SK-N-SH treated with all-trans-retinoic acid at 6 μM for 48 hours (cell line): Measurements from ENCODE around the gene BBS1.

Source experiments
- ATAC-seq: fragments of 200-7000 bp; cut with Tn5 transposase; 3 replicates; pipeline ENCODE4 v1.9.1; 2020; ENCODE audit warnings: mild to moderate bottlenecking, moderate library complexity
- ARNTL ChIP-seq: fragments of 450-650 bp; formaldehyde crosslinking; IDR thresholded peaks from 2 replicates; pipeline ENCODE4 v1.5.0; 2020; ENCODE audit warnings: low read depth, mild to moderate bottlenecking, moderate library complexity, borderline replicate concordance
- CREB5 ChIP-seq: fragments of 250-450 bp; sonication (Bioruptor Pico); IDR thresholded peaks from 2 replicates; pipeline ENCODE4 v1.5.1; 2020; ENCODE audit warnings: low read depth, mild to moderate bottlenecking, moderate library complexity
- CSDC2 ChIP-seq: fragments of 250-450 bp; sonication (Bioruptor Pico); IDR thresholded peaks from 2 replicates; pipeline ENCODE4 v1.5.0; 2020; ENCODE audit warnings: mild to moderate bottlenecking, moderate library complexity
- CSRNP3 ChIP-seq: fragments of 250-450 bp; sonication (Bioruptor Pico); IDR thresholded peaks from 2 replicates; pipeline ENCODE4 v1.5.1; 2021; ENCODE audit warnings: mild to moderate bottlenecking, moderate library complexity
- ESRRG ChIP-seq: fragments of 250-450 bp; sonication (Bioruptor Pico); IDR thresholded peaks from 2 replicates; pipeline ENCODE4 v1.6.1; 2021; ENCODE audit warnings: mild to moderate bottlenecking
- GLIS3 ChIP-seq: fragments of 250-450 bp; sonication (Bioruptor Pico); IDR thresholded peaks from 2 replicates; pipeline ENCODE4 v1.5.0; 2020; ENCODE audit warnings: mild to moderate bottlenecking, moderate library complexity
- ISL1 ChIP-seq: fragments of 250-450 bp; sonication (Bioruptor Pico); IDR thresholded peaks from 2 replicates; pipeline ENCODE4 v2.1.2; 2022; ENCODE audit warnings: mild to moderate bottlenecking, moderate library complexity
- OSR1 ChIP-seq: fragments of 250-450 bp; sonication (Bioruptor Pico); IDR thresholded peaks from 2 replicates; pipeline ENCODE4 v1.8.0; 2022; ENCODE audit warnings: moderate library complexity, mild to moderate bottlenecking, inconsistent platforms
- PATZ1 ChIP-seq: fragments of 250-450 bp; sonication (Bioruptor Pico); IDR thresholded peaks from 2 replicates; pipeline ENCODE4 v1.8.0; 2020; ENCODE audit warnings: mild to moderate bottlenecking, moderate library complexity, borderline replicate concordance
- POU6F1 ChIP-seq: fragments of 250-450 bp; sonication (Bioruptor Pico); IDR thresholded peaks from 2 replicates; pipeline ENCODE4 v1.8.0; 2021; ENCODE audit warnings: low read depth, mild to moderate bottlenecking, moderate library complexity, borderline replicate concordance
- PPARA ChIP-seq: fragments of 250-450 bp; sonication (Bioruptor Pico); IDR thresholded peaks from 2 replicates; pipeline ENCODE4 v1.5.0; 2020; ENCODE audit warnings: mild to moderate bottlenecking, borderline replicate concordance
- RARB ChIP-seq: fragments of 250-450 bp; sonication (Bioruptor Pico); IDR thresholded peaks from 2 replicates; pipeline ENCODE4 v1.8.0; 2021; ENCODE audit warnings: mild to moderate bottlenecking, moderate library complexity
- SNAI2 ChIP-seq: fragments of 250-450 bp; sonication (Bioruptor Pico); IDR thresholded peaks from 2 replicates; pipeline ENCODE4 v1.5.0; 2020; ENCODE audit warnings: mild to moderate bottlenecking, moderate library complexity
- TCF4 ChIP-seq: fragments of 250-450 bp; sonication (Bioruptor Pico); IDR thresholded peaks from 2 replicates; pipeline ENCODE4 v1.8.0; 2021; ENCODE audit warnings: mild to moderate bottlenecking, moderate library complexity, borderline replicate concordance
- TOX ChIP-seq: fragments of 250-450 bp; sonication (Bioruptor Pico); IDR thresholded peaks from 2 replicates; pipeline ENCODE4 v1.8.0; 2021; ENCODE audit warnings: mild to moderate bottlenecking, moderate library complexity, borderline replicate concordance
- TSHZ2 ChIP-seq: fragments of 250-450 bp; sonication (Bioruptor Pico); IDR thresholded peaks from 2 replicates; pipeline ENCODE4 v1.5.0; 2020; ENCODE audit warnings: mild to moderate bottlenecking, moderate library complexity
- ZC3H10 ChIP-seq: fragments of 250-450 bp; sonication (Bioruptor Pico); IDR thresholded peaks from 2 replicates; pipeline ENCODE4 v1.5.1; 2021; ENCODE audit warnings: mild to moderate bottlenecking, moderate library complexity
- ZFP3 ChIP-seq: fragments of 250-450 bp; sonication (Bioruptor Pico); IDR thresholded peaks from 2 replicates; pipeline ENCODE4 v1.5.0; 2020; ENCODE audit warnings: mild to moderate bottlenecking, moderate library complexity
- ZFP30 ChIP-seq: fragments of 450-650 bp; formaldehyde crosslinking; IDR thresholded peaks from 2 replicates; pipeline ENCODE4 v1.5.0; 2022; ENCODE audit warnings: mild to moderate bottlenecking, moderate library complexity
- ZNF565 ChIP-seq: fragments of 450-650 bp; formaldehyde crosslinking; conservative IDR thresholded peaks from 2 replicates; pipeline ENCODE4 v1.5.0; 2020; ENCODE audit warnings: low read depth, mild to moderate bottlenecking, moderate library complexity
- ZNF70 ChIP-seq: fragments of 450-650 bp; formaldehyde crosslinking; IDR thresholded peaks from 2 replicates; pipeline ENCODE4 v1.5.0; 2020; ENCODE audit warnings: mild to moderate bottlenecking, moderate library complexity
- ZNF8 ChIP-seq: fragments of 450-650 bp; formaldehyde crosslinking; IDR thresholded peaks from 2 replicates; pipeline ENCODE4 v1.5.0; 2020; ENCODE audit warnings: mild to moderate bottlenecking, moderate library complexity

Gene BBS1

GRCh38 chr11:66563832-66564231, 53.4 kb downstream of the BBS1 start:
- TF ChIP-seq PATZ1 (no peak), TOX (CRISPR knock-in tag) (no peak), RARB (no peak), TCF4 (CRISPR knock-in tag) (no peak), SNAI2 (no peak), ZNF8 (CRISPR knock-in tag) (no peak), ISL1 (no peak), CREB5 (CRISPR knock-in tag) (no peak), ZNF565 (CRISPR knock-in tag) (no peak), POU6F1 (no peak), ARNTL (CRISPR knock-in tag) (no peak), OSR1 (no peak), ZFP30 (no peak), PPARA (CRISPR knock-in tag) (no peak), ZFP3 (CRISPR knock-in tag) (no peak), ZNF70 (CRISPR knock-in tag) (no peak), CSDC2 (CRISPR knock-in tag) (no peak), ESRRG (CRISPR knock-in tag) (no peak), GLIS3 (no peak)
- no peak for ATAC-seq

- no peak for ATAC-seq
- no peak for TF ChIP-seq CREB5 (CRISPR knock-in tag)
- no peak for TF ChIP-seq CSDC2 (CRISPR knock-in tag)
- no peak for TF ChIP-seq ESRRG (CRISPR knock-in tag)
- TF ChIP-seq TCF4 (CRISPR knock-in tag): no peak
- TF ChIP-seq ZFP3 (CRISPR knock-in tag): no peak
- TF ChIP-seq TSHZ2 (CRISPR knock-in tag): no peak
- no peak for TF ChIP-seq ZNF70 (CRISPR knock-in tag)
- TF ChIP-seq OSR1: no peak
- TF ChIP-seq ZNF565 (CRISPR knock-in tag): no peak
- TF ChIP-seq ZC3H10: no peak
- TF ChIP-seq RARB: no peak
- TF ChIP-seq ISL1: no peak
- no peak for TF ChIP-seq PPARA (CRISPR knock-in tag)
- no peak for TF ChIP-seq CSRNP3 (CRISPR knock-in tag)
- no peak for TF ChIP-seq ZNF8 (CRISPR knock-in tag)
- no peak for TF ChIP-seq ARNTL (CRISPR knock-in tag)
- no peak for TF ChIP-seq ZFP30
These were observed 54.1 kb downstream of the BBS1 start for GRCh38 chr11:66564538-66564937.
